K562 (cell line): Measurements from ENCODE around the gene DNAJC18. TPM values are rescaled to one million over a fixed set of nuclear protein-coding genes. Genes with fewer than 3 reads are reported as not detected.

Experiments
- ATAC-seq: fragments of 200-7000 bp; cut with Tn5 transposase; 3 replicates; pipeline ENCODE4 v1.9.1; 2020; ENCODE audit warnings: moderate library complexity
- BruUV-seq: library from RNA; stranded (reverse); fragments of 400-500 nt; replicated peaks from 2 replicates; lab custom pipeline; 2021; lab: Mats Ljungman, UMichigan
- CTCF ChIA-PET: fragments of 300-600 bp; formaldehyde crosslinking; extraction: SDS; loops from one replicate; lab custom pipeline; 2021; ENCODE audit warnings: low intra/inter-chr PET ratio; lab: Yijun Ruan, JAX
- POLR2A ChIA-PET: fragments of 300-600, 350-650 bp; sonication (Branson Sonifier 250); formaldehyde crosslinking; extraction: SDS; loops from one replicate; lab custom pipeline; 2021; ENCODE audit warnings: antibody characterized with exemption, inconsistent platforms; lab: Yijun Ruan, JAX
- DNase-seq, 4 experiments: peaks; one replicate each; pipeline versions ENCODE4 v3.0.0 to v3.0.0-alpha.2; 2011 to 2018; ENCODE audit warnings: low spot score in 3 of 4, mixed read lengths in 3 of 4; ENCODE audit errors: extremely low read depth in 1 of 4
- FAIRE-seq: peaks from 2 replicates; lab custom pipeline; 2011; peaks lifted over from hg19 to GRCh38; lab: Jason Lieb, UNC
- H2AFZ ChIP-seq: 2 replicates; pipeline ENCODE4 v1.6.0; 2011; ENCODE audit warnings: low read depth, low read length, control low read depth, inconsistent platforms
- H3K27ac ChIP-seq: fragments of 200-600 bp; 3 replicates; pipeline ENCODE4 v1.8.0; 2011; ENCODE audit warnings: low read depth, mild to moderate bottlenecking, control low read depth, inconsistent platforms, low read length, moderate library complexity, mixed read lengths; ENCODE audit errors: extremely low read depth
- H3K27me3 ChIP-seq, 2 experiments: fragments of 300-600 bp in 1 of 2; 2 replicates in 1 of 2; 3 replicates in 1 of 2; pipeline versions ENCODE4 v1.6.0 to v1.8.0; 2011; ENCODE audit warnings: inconsistent platforms in 2 of 2, low read length in 2 of 2, mild to moderate bottlenecking in 1 of 2, mixed read lengths in 1 of 2, moderate library complexity in 1 of 2; ENCODE audit not compliant: control insufficient read depth in 2 of 2, insufficient read depth in 2 of 2
- H3K36me3 ChIP-seq: fragments of 300-600 bp; 3 replicates; pipeline ENCODE4 v1.8.0; 2011; ENCODE audit warnings: mild to moderate bottlenecking, low read length, inconsistent platforms; ENCODE audit not compliant: control insufficient read depth, insufficient read depth
- H3K4me1 ChIP-seq, 2 experiments: fragments of 200-600 bp in 1 of 2; replicated peaks in 1 of 2; 2 replicates in 1 of 2; 3 replicates in 1 of 2; pipeline versions ENCODE4 v1.5.1 to v1.8.0; 2011; ENCODE audit warnings: inconsistent platforms in 2 of 2, low read length in 2 of 2, mild to moderate bottlenecking in 1 of 2, mixed read lengths in 1 of 2, moderate library complexity in 1 of 2; ENCODE audit not compliant: control insufficient read depth in 2 of 2, insufficient read depth in 2 of 2
- H3K4me2 ChIP-seq: 2 replicates; pipeline ENCODE4 v1.6.1; 2011; ENCODE audit warnings: low read length, control low read depth, inconsistent platforms, mixed read lengths; ENCODE audit not compliant: insufficient read depth
- H3K4me3 ChIP-seq: fragments of 200-600 bp; sonication (generic), shearing (Covaris generic); 2 replicates; pipeline ENCODE4 v1.5.1; 2016; ENCODE audit warnings: control low read depth, inconsistent platforms
- H3K79me2 ChIP-seq: fragments of 200-600 bp; 3 replicates; pipeline ENCODE4 v1.8.0; 2011; ENCODE audit warnings: low read length, inconsistent platforms; ENCODE audit not compliant: control insufficient read depth, insufficient read depth
- H3K9ac ChIP-seq, 2 experiments: 2 replicates each; pipeline versions ENCODE4 v1.6.0 to v1.6.1; 2011; ENCODE audit warnings: low read depth in 2 of 2, low read length in 2 of 2, control low read depth in 1 of 2, inconsistent platforms in 1 of 2, mild to moderate bottlenecking in 1 of 2, mixed read lengths in 1 of 2; ENCODE audit not compliant: insufficient read depth in 1 of 2
- H3K9me1 ChIP-seq: one replicate; pipeline ENCODE4 v1.6.0; 2011; ENCODE audit warnings: inconsistent platforms, mild to moderate bottlenecking, low read length, moderate library complexity; ENCODE audit not compliant: control insufficient read depth, insufficient read depth
- H3K9me3 ChIP-seq: replicated peaks from 2 replicates; pipeline ENCODE4 v1.5.1; 2011; ENCODE audit warnings: low read depth, low read length, inconsistent platforms; ENCODE audit not compliant: control insufficient read depth, insufficient read depth
- H4K20me1 ChIP-seq: replicated peaks from 2 replicates; pipeline ENCODE4 v1.6.1; 2011; ENCODE audit warnings: low read length, inconsistent platforms, mixed read lengths; ENCODE audit not compliant: control insufficient read depth, insufficient read depth
- ARHGAP35 ChIP-seq: fragments of 450-650 bp; IDR thresholded peaks from 2 replicates; pipeline ENCODE4 v1.6.1; 2018; ENCODE audit not compliant: partially characterized antibody
- RFX1 ChIP-seq: fragments of 450-650 bp; IDR thresholded peaks from 2 replicates; pipeline ENCODE4 v1.6.1; 2016; ENCODE audit warnings: mild to moderate bottlenecking, moderate library complexity
- ZNF121 ChIP-seq: sonication (generic); formaldehyde crosslinking; conservative IDR thresholded peaks from 2 replicates; pipeline ENCODE4 v1.8.0; 2022; ENCODE audit warnings: missing genetic modification reagents
- WGBS: fragments of 100-300 bp; shearing (Covaris generic); methylation state at CpG from one replicate; pipeline ENCODE4 v1.1.6; 2016; ENCODE audit warnings: low coverage, mixed read lengths; ENCODE audit not compliant: insufficient coverage; ENCODE audit errors: missing lambda C conversion rate; 5-methylcytosine and 5-hydroxymethylcytosine counted together
- in situ Hi-C: fragments of 300-500 bp; cut with MboI; formaldehyde crosslinking; loops from 4 replicates; pipeline ENCODE4 v1.15.0; 2018; ENCODE audit warnings: inconsistent platforms, mixed read lengths
- intact Hi-C: fragments of 100-400 bp; cut with micrococcal nuclease; formaldehyde crosslinking; loops from 2 replicates; pipeline ENCODE4 v1.14.2; 2022
- polyA plus RNA-seq, 8 experiments: library from polyadenylated mRNA; depleted of rRNA in 4 of 8; stranded (reverse) in 5 of 8; unstranded in 3 of 8; fragments of >200 nt; fragmentation: Nextera tagmentation in 2 of 8; fragmentation: Illumina TruSeq in 1 of 8; extraction: Ambion mirVana in 2 of 8; extraction: Trizol in 1 of 8; gene quantifications; 2 replicates each; pipeline versions ENCODE4 v1.2.1 to v1.2.3, GENCODE V29; 2011 to 2014; ENCODE audit warnings: inconsistent platforms in 1 of 8, missing spikeins in 1 of 8
- total RNA-seq, 7 experiments: library from RNA; depleted of rRNA in 6 of 7; stranded (reverse); fragments of >200 nt in 6 of 7; fragmentation: Illumina TruSeq in 2 of 7; extraction: Trizol in 2 of 7; gene quantifications; 2 replicates each; pipeline versions ENCODE4 v1.2.1 to v1.2.3, GENCODE V29; 2011 to 2021; ENCODE audit warnings: low replicate concordance in 1 of 7
- TF ChIP-seq, protein P1 (sequence below): fragments of 250-450 bp; sonication (Bioruptor Pico); IDR thresholded peaks from 2 replicates; pipeline ENCODE4 v1.8.0; 2022; ENCODE audit warnings: inconsistent platforms, mild to moderate bottlenecking, moderate library complexity, borderline replicate concordance

DNAJC18 gene
- total and polyA plus RNA-seq, 9 of the 15 experiments (the other 6 are each of a cell fraction or from before 2014, with no cell fraction given): 1.5 to 13.3 (median 7.5) TPM

DNA sequence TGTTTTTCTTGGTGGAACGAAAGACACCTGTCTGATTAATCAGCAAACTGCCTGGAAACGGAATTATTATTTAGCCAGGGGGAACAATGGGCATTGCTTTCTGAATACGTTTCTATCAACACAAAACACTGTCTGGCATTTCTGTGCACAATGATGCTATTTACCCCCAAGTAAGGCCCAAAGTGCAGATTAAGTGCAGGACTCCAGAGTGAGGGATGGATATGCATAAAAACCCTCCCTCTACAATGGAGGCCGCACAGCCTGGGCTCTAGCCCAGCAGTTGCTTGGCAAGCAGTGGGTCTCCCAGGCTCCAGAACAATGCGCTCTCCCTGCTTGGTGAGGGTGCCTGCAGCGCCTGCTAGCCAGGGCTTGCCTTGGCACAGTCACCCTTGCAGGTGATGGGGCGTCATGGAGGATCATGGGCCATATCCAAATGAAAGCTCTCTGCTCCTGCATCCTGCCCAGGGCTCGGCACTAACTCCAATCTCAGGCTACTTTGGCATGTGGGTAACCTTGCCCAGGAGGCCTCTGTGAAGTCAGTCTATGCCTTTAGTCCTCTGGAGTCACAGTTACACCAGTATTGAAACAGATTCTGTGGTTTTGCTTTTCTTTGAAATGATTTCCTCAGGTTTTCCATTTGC lies 24.0 kb downstream of the DNAJC18 start:
- no peak for FAIRE-seq
- H3K9ac ChIP-seq: peak overlapping the region in 1 of 2 experiments; percentile 76; a peak in 2 of 4 replicates
- H3K4me1 ChIP-seq: peaks cover 4 to 13% of the 10 kb centered on the region in 2 experiments
- 70% methylated on average over 8 of the region's 8 CpGs for WGBS
- intact Hi-C loops (loop anchor here (5.0 kb wide), 1 partner anchor 128 kb away; no protein-coding TSS in a partner anchor), in situ Hi-C loops (loop anchor here (10.0 kb wide), 1 partner anchor 349 kb away; no protein-coding TSS in a partner anchor)
- no peaks in the 10 kb centered on the region for H3K36me3 ChIP-seq
- POLR2A ChIA-PET: interaction anchor here (0.6 to 1.9 kb wide), 5 partner anchors 9 to 240 kb away, joined by 3 to 6 read pairs (median 5); partner anchors contain the start of genes DNAJC18 and SPATA24
- H3K9me3 ChIP-seq: no peaks in the 10 kb centered on the region
- no peaks in the 10 kb centered on the region for H3K27me3 ChIP-seq
- CTCF ChIA-PET: no interaction called here
- no peak overlapping the region for H3K27ac ChIP-seq
- no peak for ATAC-seq
- no peak overlapping the region; the same call in 1 of the 2 replicates for H3K4me2 ChIP-seq
- H3K79me2 ChIP-seq: no peaks in the 10 kb centered on the region
- H3K4me3 ChIP-seq: no peak overlapping the region
- no peak for DNase-seq
- no peaks in the 10 kb centered on the region for H3K9me1 ChIP-seq
- no peak for TF ChIP-seq RFX1
- TF ChIP-seq ARHGAP35: no peak
- TF ChIP-seq, protein P1, sequence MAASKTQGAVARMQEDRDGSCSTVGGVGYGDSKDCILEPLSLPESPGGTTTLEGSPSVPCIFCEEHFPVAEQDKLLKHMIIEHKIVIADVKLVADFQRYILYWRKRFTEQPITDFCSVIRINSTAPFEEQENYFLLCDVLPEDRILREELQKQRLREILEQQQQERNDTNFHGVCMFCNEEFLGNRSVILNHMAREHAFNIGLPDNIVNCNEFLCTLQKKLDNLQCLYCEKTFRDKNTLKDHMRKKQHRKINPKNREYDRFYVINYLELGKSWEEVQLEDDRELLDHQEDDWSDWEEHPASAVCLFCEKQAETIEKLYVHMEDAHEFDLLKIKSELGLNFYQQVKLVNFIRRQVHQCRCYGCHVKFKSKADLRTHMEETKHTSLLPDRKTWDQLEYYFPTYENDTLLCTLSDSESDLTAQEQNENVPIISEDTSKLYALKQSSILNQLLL (CRISPR knock-in tag): no peak
- TF ChIP-seq ZNF121: no peak
- TF ChIP-seq, all 486 proteins: peak for 0
- Histone ChIP-seq H2AFZ (no peak overlapping the region), H4K20me1 (no peaks in the 10 kb centered on the region)
- BruUV-seq: no TSS peak
